Loucy (cell line): ENCODE data around the gene ALK.

Experiments used
- H2AFZ ChIP-seq: fragments of 200-600 bp; sonication (generic); 2 replicates; pipeline ENCODE4 v1.6.0; 2016; ENCODE audit warnings: antibody characterized with exemption, mild to moderate bottlenecking, low read length, moderate library complexity
- H3F3A ChIP-seq: fragments of 200-600 bp; 2 replicates; pipeline ENCODE4 v1.6.0; 2016; ENCODE audit warnings: antibody characterized with exemption, low read depth, mild to moderate bottlenecking
- H3K27me3 ChIP-seq: fragments of 200-600 bp; sonication (generic); 2 replicates; pipeline ENCODE4 v1.6.1; 2014; ENCODE audit warnings: low read length, mild to moderate bottlenecking; ENCODE audit not compliant: insufficient read depth, poor library complexity, severe bottlenecking
- H3K36me3 ChIP-seq: fragments of 200-600 bp; sonication (generic); 2 replicates; pipeline ENCODE4 v1.6.1; 2016; ENCODE audit warnings: low read length; ENCODE audit not compliant: insufficient read depth
- H3K4me1 ChIP-seq: fragments of 200-600 bp; sonication (generic); 2 replicates; pipeline ENCODE4 v1.5.1; 2014; ENCODE audit warnings: low read length, mild to moderate bottlenecking; ENCODE audit not compliant: insufficient read depth, poor library complexity, severe bottlenecking
- H3K4me2 ChIP-seq: fragments of 200-600 bp; sonication (generic); 2 replicates; pipeline ENCODE4 v1.6.0; 2014; ENCODE audit warnings: antibody characterized with exemption, low read length, low read depth, mild to moderate bottlenecking; ENCODE audit not compliant: poor library complexity, severe bottlenecking
- H3K4me3 ChIP-seq: fragments of 200-600 bp; sonication (generic); 2 replicates; pipeline ENCODE4 v1.5.1; 2014; ENCODE audit warnings: low read length, mild to moderate bottlenecking, mixed read lengths; ENCODE audit not compliant: poor library complexity, severe bottlenecking
- H3K79me2 ChIP-seq: fragments of 200-600 bp; sonication (generic); 2 replicates; pipeline ENCODE4 v1.6.1; 2014; ENCODE audit warnings: low read length; ENCODE audit not compliant: insufficient read depth
- H3K9ac ChIP-seq: fragments of 200-600 bp; sonication (generic); 2 replicates; pipeline ENCODE4 v1.6.0; 2014; ENCODE audit warnings: mild to moderate bottlenecking, low read depth, low read length, moderate library complexity; ENCODE audit not compliant: poor library complexity, severe bottlenecking
- H3K9me2 ChIP-seq: fragments of 200-600 bp; sonication (generic); replicated peaks from 2 replicates; pipeline ENCODE4 v1.6.1; 2016; ENCODE audit warnings: low read depth, low read length, mixed read lengths
- H3K9me3 ChIP-seq: fragments of 200-600 bp; sonication (generic); 2 replicates; pipeline ENCODE4 v1.6.1; 2014; ENCODE audit warnings: mild to moderate bottlenecking, antibody characterized with exemption, low read length, low read depth; ENCODE audit not compliant: insufficient read depth
- H4K20me1 ChIP-seq: fragments of 200-600 bp; sonication (generic); 2 replicates; pipeline ENCODE4 v1.6.0; 2014; ENCODE audit warnings: antibody characterized with exemption, low read length, mild to moderate bottlenecking; ENCODE audit not compliant: insufficient read depth, poor library complexity, severe bottlenecking
- CTCF ChIP-seq: fragments of 200-600 bp; sonication (generic); conservative IDR thresholded peaks from 2 replicates; pipeline ENCODE4 v1.5.1; 2014; ENCODE audit warnings: mild to moderate bottlenecking, antibody characterized with exemption, low read length
- EZH2phosphoT487 ChIP-seq: fragments of 200-600 bp; IDR thresholded peaks from 2 replicates; pipeline ENCODE4 v1.6.1; 2018; ENCODE audit warnings: antibody characterized with exemption, mild to moderate bottlenecking, moderate library complexity, borderline replicate concordance

ALK gene

GRCh38 chr2:29226375-29226774 lies 695.0 kb downstream of the ALK start:
- Histone ChIP-seq H3F3A (no peaks in the 10 kb centered on the region), H2AFZ (no peak overlapping the region), H3K9me3 (no peaks in the 10 kb centered on the region), H3K4me1 (no peaks in the 10 kb centered on the region), H4K20me1 (no peaks in the 10 kb centered on the region), H3K79me2 (no peaks in the 10 kb centered on the region), H3K27me3 (no peaks in the 10 kb centered on the region), H3K4me3 (no peak overlapping the region), H3K9ac (no peak overlapping the region), H3K4me2 (no peak overlapping the region), H3K36me3 (no peaks in the 10 kb centered on the region), H3K9me2 (no peaks in the 10 kb centered on the region)
- no peak for TF ChIP-seq CTCF
- TF ChIP-seq EZH2phosphoT487 = no peak

GRCh38 chr2:29225814-29226213 lies 695.6 kb downstream of the ALK start:
- no peaks in the 10 kb centered on the region for H3F3A ChIP-seq

GRCh38 chr2:29224693-29225551 lies 696.5 kb downstream of the ALK start:
- no peak overlapping the region for H3K9ac ChIP-seq
- H3F3A ChIP-seq = no peaks in the 10 kb centered on the region
- no peak overlapping the region for H3K4me3 ChIP-seq
- H3K9me2 ChIP-seq = no peaks in the 10 kb centered on the region
- H3K27me3 ChIP-seq = no peaks in the 10 kb centered on the region
- no peak for TF ChIP-seq EZH2phosphoT487
- no peak overlapping the region for H2AFZ ChIP-seq
- no peaks in the 10 kb centered on the region for H3K9me3 ChIP-seq
- H3K79me2 ChIP-seq = no peaks in the 10 kb centered on the region
- H3K36me3 ChIP-seq = no peaks in the 10 kb centered on the region
- H3K4me2 ChIP-seq = no peak overlapping the region
- H3K4me1 ChIP-seq = no peaks in the 10 kb centered on the region
- H4K20me1 ChIP-seq = no peaks in the 10 kb centered on the region

More at GRCh38 chr2:29225814-29226213, 695.6 kb downstream of the ALK start:
- no peaks in the 10 kb centered on the region for H3K9me2 ChIP-seq
- H3K4me1 ChIP-seq = no peaks in the 10 kb centered on the region
- H3K27me3 ChIP-seq = no peaks in the 10 kb centered on the region
- H3K4me2 ChIP-seq = no peak overlapping the region
- TF ChIP-seq EZH2phosphoT487 (no peak), CTCF (no peak; the same call in 1 of the 2 replicates)
- H3K9ac ChIP-seq = no peak overlapping the region
- no peaks in the 10 kb centered on the region for H3K36me3 ChIP-seq
- H4K20me1 ChIP-seq = no peaks in the 10 kb centered on the region
- H3K79me2 ChIP-seq = no peaks in the 10 kb centered on the region
- no peak overlapping the region for H3K4me3 ChIP-seq
- H3K9me3 ChIP-seq = no peaks in the 10 kb centered on the region
- H2AFZ ChIP-seq = no peak overlapping the region
